GM12892 (cell line): ENCODE results near the gene TMEM45A.
"Not testable (repeated sequence)": the region's sequence is repeated elsewhere in the genome, so short reads cannot be mapped to it uniquely, and the experiment has no call there.

Experiments
- DNase-seq: peaks from one replicate; pipeline ENCODE4 v3.0.0; 2011; ENCODE audit not compliant: insufficient read length
- FAIRE-seq: peaks from 2 replicates; lab custom pipeline; 2011; peaks lifted over from hg19 to GRCh38; lab: Jason Lieb, UNC
- POLR2A ChIP-seq: IDR thresholded peaks from 2 replicates; pipeline ENCODE4 v1.6.1; 2011; ENCODE audit warnings: low read depth, low read length, control low read depth
- POLR2AphosphoS5 ChIP-seq: IDR thresholded peaks from 2 replicates; pipeline ENCODE4 v1.6.1; 2011; ENCODE audit warnings: low read depth, low read length, control low read depth
- TAF1 ChIP-seq: IDR thresholded peaks from 2 replicates; pipeline ENCODE4 v1.6.1; 2011; ENCODE audit warnings: low read depth, mild to moderate bottlenecking, control low read depth, low read length, borderline replicate concordance

The TMEM45A gene

GRCh38 chr3:100540791-100541334 is 48.4 kb downstream of the TMEM45A start:
- FAIRE-seq (no peak), DNase-seq (no peak)
- TF ChIP-seq TAF1 (no peak), POLR2A (no peak), POLR2AphosphoS5 (no peak)

- not testable (repeated sequence) for FAIRE-seq, DNase-seq
These were observed 49.0 kb downstream of the TMEM45A start for GRCh38 chr3:100541428-100541827.

GRCh38 chr3:100545371-100545770 is 53.0 kb downstream of the TMEM45A start:
- DNase-seq (no peak), FAIRE-seq (no peak)
- TF ChIP-seq POLR2AphosphoS5 (no peak), POLR2A (no peak), TAF1 (no peak)

GRCh38 chr3:100546020-100546744 is 53.8 kb downstream of the TMEM45A start:
- DNase-seq: no peak
- TF ChIP-seq POLR2A: no peak
- no peak for TF ChIP-seq POLR2AphosphoS5
- no peak for TF ChIP-seq TAF1
- FAIRE-seq: no peak

GRCh38 chr3:100548053-100548452 is 55.6 kb downstream of the TMEM45A start:
- no peak for DNase-seq
- TF ChIP-seq POLR2AphosphoS5: no peak
- no peak for TF ChIP-seq TAF1
- TF ChIP-seq POLR2A: no peak
- no peak for FAIRE-seq

- FAIRE-seq: no peak
- DNase-seq: no peak
- TF ChIP-seq POLR2AphosphoS5: no peak
- no peak for TF ChIP-seq TAF1
- no peak for TF ChIP-seq POLR2A
These were observed 61.4 kb downstream of the TMEM45A start for GRCh38 chr3:100553618-100554372.

- no peak for DNase-seq
- FAIRE-seq: no peak
- TF ChIP-seq POLR2AphosphoS5 (no peak), TAF1 (no peak), POLR2A (no peak)
These were observed 61.9 kb downstream of the TMEM45A start for GRCh38 chr3:100554373-100554676.

GRCh38 chr3:100556673-100557310 is 64.4 kb downstream of the TMEM45A start:
- no peak for TF ChIP-seq POLR2A
- TF ChIP-seq TAF1: no peak
- no peak for TF ChIP-seq POLR2AphosphoS5
- DNase-seq (no peak), FAIRE-seq (no peak)

- DNase-seq (no peak), FAIRE-seq (no peak)
These were observed 65.8 kb downstream of the TMEM45A start for GRCh38 chr3:100558233-100558632.

GRCh38 chr3:100560426-100560825 is 68.0 kb downstream of the TMEM45A start:
- no peak for FAIRE-seq
- TF ChIP-seq TAF1: no peak
- TF ChIP-seq POLR2A: no peak
- no peak for DNase-seq

More at GRCh38 chr3:100558233-100558632, 65.8 kb downstream of the TMEM45A start:
- TF ChIP-seq TAF1 (no peak), POLR2AphosphoS5 (no peak), POLR2A (no peak)

- TF ChIP-seq TAF1: no peak
- no peak for DNase-seq
- FAIRE-seq: no peak
These were observed 69.2 kb downstream of the TMEM45A start for GRCh38 chr3:100561459-100562158.
